ENCODE data around the gene NPEPPS. TPM values are rescaled to one million over a fixed set of nuclear protein-coding genes. Genes with fewer than 3 reads are reported as not detected.
A peak's percentile ranks its signal among the peaks of the same experiment; 100 is the strongest.
"Not testable (repeated sequence)": the region's sequence is repeated elsewhere in the genome, so short reads cannot be mapped to it uniquely, and the experiment has no call there.

The NPEPPS gene
- polyA plus RNA-seq, 6 donors from 2014 or later: 45.8 to 70.4 (median 50.6) TPM

DNA sequence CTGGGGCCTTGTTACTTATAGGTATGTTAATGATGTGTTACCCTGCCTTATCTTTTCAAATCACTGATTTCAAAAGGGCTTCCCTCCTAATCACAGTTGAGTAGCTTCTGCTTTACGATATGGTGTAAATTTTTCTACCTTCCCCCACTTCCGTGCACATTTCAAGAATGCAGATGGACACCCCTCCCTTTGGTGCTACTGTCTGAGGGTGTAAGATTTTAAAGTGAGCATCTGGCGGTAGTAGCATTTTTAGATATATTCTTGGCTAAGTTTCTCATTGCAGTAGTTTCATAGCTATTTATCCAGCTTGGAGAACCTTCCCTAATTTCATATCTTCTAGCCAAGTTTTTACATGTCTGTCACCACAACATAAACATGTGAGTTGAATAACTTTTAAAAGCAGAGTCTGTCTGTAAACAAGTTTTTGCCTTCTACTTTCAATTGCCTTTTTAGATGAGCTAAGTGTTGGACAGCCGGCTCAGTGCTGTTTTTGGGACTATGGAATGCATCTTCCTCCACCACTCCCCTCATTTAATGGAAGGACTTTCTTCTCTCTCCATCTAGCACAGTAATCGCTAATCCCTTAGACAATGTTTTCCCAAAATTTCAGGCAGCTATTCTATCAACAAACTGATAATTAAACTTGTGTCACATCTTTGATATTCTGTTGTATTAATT lies 55.6 kb downstream of the NPEPPS start:
- not testable (repeated sequence) for H3K36me3 Mint-ChIP-seq, H3K4me1 Mint-ChIP-seq

DNA sequence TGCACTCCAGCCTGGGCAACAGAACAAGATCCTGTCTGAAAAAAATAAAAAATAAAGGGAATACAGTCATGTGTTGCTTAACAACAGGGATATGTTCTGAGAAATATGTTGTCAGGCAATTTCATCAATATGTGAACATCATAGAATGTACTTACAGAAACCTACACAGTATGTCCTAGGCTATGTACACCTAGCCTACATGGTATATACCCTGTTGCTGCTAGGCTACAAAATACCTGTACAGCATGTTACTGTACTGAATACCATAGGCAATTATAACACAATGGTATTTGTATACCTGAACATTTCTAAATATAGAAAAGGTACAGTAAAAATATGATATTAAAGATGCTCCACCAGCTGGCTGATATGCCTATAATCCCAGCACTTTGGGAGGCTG lies 62.6 kb downstream of the NPEPPS start:
- H3K27ac Mint-ChIP-seq; ATAC-seq (ENCODE audit: low read depth in 2 of 2); H3K36me3 Mint-ChIP-seq; DNase-seq; H3K27me3 Mint-ChIP-seq; H3K4me1 Mint-ChIP-seq; H3K9me3 Mint-ChIP-seq; H3K4me3 Mint-ChIP-seq: not testable (repeated sequence)

More for the DNA sequence above, 55.6 kb downstream of the NPEPPS start:
- H3K27me3 Mint-ChIP-seq; H3K9me3 Mint-ChIP-seq; DNase-seq; H3K4me3 Mint-ChIP-seq; ATAC-seq (ENCODE audit: low read depth in 2 of 2): not testable (repeated sequence)
- H3K27ac Mint-ChIP-seq: peak overlapping the region in 1 of 6 donors; percentile 66

DNA sequence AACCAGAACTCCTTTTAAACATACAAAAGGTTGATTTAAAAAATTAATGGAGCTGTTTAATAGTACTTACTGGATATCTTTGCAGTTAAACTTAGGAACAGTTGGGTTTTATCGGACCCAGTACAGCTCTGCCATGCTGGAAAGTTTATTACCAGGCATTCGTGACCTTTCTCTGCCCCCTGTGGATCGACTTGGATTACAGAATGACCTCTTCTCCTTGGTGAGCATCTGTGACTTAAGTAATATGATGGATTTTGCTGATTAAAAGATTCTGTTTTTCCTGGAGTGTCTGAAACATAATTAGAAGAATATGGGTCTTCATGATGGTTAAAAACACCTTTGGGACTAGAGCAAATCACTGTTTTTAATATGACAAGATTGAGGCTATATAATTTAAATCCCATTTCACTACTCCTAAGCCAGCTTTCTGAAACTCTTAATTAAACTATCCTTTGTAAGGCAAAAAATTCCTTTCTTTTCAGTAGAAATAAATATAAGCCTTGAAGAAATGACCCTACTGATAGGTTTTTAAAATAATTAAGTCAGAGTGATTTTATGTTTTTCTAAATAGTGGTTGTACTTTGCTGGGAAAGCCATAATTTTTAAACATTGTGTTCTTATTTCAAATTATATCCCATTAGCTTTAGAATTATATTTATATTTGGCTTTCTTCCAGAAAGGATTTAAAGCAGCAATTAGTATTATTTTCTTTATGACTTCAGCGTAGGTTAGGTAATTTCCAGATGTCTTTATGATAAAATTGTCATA lies 73.1 kb downstream of the NPEPPS start:
- Mint-ChIP-seq H3K9me3 (no peaks in the 10 kb centered on the region), H3K4me3 (no peak overlapping the region), H3K36me3 (peaks cover 10 to 31% of the 10 kb centered on the region in 2 donors), H3K27me3 (no peaks in the 10 kb centered on the region), H3K4me1 (peaks cover 0 to 4% (median 0%) of the 10 kb centered on the region in 3 donors), H3K27ac (peak overlapping the region in 2 of 6 donors; percentile 2 to 53)
- ATAC-seq (ENCODE audit: low read depth in 2 of 2) (no peak), DNase-seq (no peak)

DNA sequence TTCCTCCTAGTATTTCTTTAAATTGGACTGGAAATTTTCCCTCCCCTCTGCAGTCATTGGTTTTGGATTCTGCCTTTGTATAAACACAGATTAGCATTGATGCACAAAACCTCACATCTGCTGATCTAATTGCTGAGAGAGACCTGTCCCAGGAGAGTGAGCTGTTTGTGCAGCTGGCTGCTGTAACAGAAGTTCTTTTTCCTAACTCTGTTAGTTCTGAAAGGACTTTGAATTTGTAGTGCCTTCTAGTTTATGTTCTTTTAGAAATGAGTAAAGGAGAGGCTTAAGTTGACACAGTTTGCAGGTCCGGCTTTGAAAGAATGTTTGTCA lies 73.7 kb downstream of the NPEPPS start:
- Mint-ChIP-seq H3K36me3 (peaks cover 10 to 32% of the 10 kb centered on the region in 2 donors), H3K27me3 (no peaks in the 10 kb centered on the region), H3K27ac (no peak overlapping the region), H3K4me1 (peaks cover 0 to 4% (median 0%) of the 10 kb centered on the region in 3 donors), H3K4me3 (no peak overlapping the region), H3K9me3 (no peaks in the 10 kb centered on the region)
- ATAC-seq (ENCODE audit: low read depth in 2 of 2) (no peak), DNase-seq (no peak)

DNA sequence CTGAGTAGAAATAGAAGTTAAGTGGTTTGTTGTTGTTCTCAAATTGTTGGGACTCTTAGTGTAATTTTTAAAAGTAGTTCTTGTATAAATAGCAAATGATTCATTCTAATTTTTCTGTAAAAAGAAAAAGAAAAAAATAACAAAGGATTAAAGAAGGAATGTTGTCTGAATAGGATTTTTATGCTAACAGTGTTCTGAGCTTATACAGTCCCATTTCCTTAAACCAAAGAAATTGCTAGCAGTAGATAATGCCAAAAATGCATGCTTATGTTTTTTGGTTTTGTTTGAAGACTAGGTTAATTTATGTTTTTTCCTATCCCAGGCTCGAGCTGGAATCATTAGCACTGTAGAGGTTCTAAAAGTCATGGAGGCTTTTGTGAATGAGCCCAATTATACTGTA lies 74.1 kb downstream of the NPEPPS start:
- peaks cover 0 to 4% (median 0%) of the 10 kb centered on the region in 3 donors for H3K4me1 Mint-ChIP-seq
- peaks cover 10 to 32% of the 10 kb centered on the region in 2 donors for H3K36me3 Mint-ChIP-seq
- no peaks in the 10 kb centered on the region for H3K9me3 Mint-ChIP-seq
- H3K4me3 Mint-ChIP-seq: no peak overlapping the region
- H3K27me3 Mint-ChIP-seq: no peaks in the 10 kb centered on the region
- DNase-seq: no peak
- no peak for ATAC-seq (ENCODE audit: low read depth in 2 of 2)
- peak overlapping the region in 2 of 6 donors; percentile 35 to 76 for H3K27ac Mint-ChIP-seq

DNA sequence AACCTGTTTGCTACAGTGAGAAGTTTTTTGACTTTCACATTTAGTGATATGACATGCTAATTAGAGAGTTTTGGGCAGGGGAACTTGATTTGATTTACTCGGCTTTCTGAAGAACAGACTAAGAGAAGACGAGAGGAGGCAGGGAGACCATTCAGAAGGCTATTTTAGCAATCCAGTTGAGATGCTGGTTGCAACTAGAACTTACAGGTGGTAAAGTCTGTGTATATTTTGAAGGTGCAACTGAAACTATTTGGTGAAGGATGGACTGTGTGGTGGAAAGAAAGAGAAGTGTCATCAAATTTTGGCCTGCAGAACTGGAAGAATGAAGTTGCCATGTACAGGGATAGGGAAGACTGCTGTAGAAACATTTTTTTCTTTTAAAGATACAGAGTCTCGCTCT lies 76.6 kb downstream of the NPEPPS start:
- Mint-ChIP-seq H3K9me3 (no peaks in the 10 kb centered on the region), H3K27ac (peak overlapping the region in 3 of 6 donors; percentile 32 to 46 (median 41)), H3K36me3 (peaks cover 10 to 26% of the 10 kb centered on the region in 2 donors), H3K4me1 (peaks cover 0 to 4% (median 2%) of the 10 kb centered on the region in 3 donors), H3K27me3 (no peaks in the 10 kb centered on the region), H3K4me3 (no peak overlapping the region)
- no peak for ATAC-seq (ENCODE audit: low read depth in 2 of 2)
- no peak for DNase-seq

DNA sequence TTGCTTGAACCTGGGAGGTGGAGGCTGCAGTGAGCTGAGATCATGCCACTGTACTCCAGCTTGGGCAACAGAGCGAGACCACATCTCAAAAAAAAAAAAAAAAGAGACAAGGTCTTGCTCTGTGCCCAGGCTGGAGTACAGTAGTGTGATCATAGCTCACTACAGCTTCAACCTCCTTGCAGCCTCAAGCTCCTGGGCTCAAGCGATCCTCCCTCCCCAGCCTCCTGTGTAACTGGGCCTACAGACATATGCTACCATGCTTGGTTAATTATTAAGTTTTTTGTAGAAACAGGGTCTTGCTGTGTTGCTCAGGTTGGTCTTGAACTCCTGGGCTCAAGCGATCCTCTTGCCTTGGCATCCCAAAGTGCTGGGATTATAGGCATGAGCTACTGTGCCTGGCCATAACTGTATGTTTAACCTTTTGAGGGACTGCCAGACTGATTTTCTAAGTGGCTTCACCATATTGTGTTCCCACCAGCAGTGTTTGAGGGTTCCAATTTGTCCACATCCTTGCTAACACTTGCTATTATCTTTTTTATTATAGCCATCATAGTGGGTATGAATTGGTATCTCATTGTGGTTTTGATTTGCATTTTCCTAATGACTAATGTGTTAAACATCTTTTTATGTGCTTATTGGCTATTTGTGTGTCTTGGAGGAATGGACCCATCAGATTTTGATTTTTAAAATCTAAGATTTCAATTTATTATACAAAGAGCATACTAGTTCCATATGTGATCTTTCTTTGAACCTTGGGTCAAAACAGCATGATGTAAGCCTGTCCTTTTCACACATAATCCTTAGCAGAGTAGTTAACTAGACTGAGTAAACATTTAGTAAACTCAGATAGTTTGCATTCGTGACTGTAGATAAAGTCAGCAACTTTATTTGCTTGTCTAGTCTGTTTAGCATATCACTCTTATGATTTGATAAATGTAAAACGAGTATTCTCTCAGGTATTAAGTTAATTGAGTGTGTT lies 80.8 kb downstream of the NPEPPS start:
- no peak overlapping the region for H3K4me3 Mint-ChIP-seq
- no peak overlapping the region for H3K27ac Mint-ChIP-seq
- no peak for DNase-seq
- H3K27me3 Mint-ChIP-seq: no peaks in the 10 kb centered on the region
- H3K9me3 Mint-ChIP-seq: no peaks in the 10 kb centered on the region
- H3K36me3 Mint-ChIP-seq: peaks cover 10 to 18% of the 10 kb centered on the region in 2 donors
- ATAC-seq (ENCODE audit: low read depth in 2 of 2): no peak
- H3K4me1 Mint-ChIP-seq: peaks cover 4 to 8% (median 4%) of the 10 kb centered on the region in 3 donors

DNA sequence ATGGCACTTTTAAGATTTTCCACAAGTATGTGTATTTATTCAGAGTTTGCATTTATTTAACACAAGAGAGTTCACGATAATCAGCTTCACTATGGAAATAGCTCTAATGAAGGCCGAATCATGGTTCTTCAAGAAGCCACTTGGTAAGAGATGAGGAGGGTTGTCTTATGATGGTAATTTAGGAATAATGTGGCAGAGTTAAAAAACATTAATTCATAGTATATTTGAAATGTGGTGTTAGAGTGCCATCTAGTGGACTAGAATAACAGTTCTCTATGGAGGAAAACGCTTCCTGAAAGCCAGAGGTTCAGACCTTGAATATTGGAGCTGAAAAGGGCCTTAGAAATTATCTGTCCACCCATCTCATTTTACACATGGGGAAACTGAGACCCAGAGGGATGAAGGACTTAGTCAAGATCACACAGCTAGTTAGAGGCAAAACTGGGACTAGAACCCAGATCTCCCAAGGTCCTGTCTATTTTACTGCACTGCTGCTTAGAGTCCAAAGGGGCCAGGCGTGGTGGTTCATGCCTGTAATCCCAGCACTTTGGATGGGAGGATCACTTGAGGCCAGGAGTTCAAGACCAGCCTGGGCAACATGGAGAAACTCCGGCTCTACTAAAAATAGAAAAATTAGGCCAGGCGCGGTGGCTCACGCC lies 85.0 kb downstream of the NPEPPS start:
- Mint-ChIP-seq H3K27me3 (no peaks in the 10 kb centered on the region), H3K4me1 (peaks cover 0 to 33% (median 4%) of the 10 kb centered on the region in 3 donors), H3K27ac (peak overlapping the region in 1 of 6 donors; percentile 8), H3K9me3 (no peaks in the 10 kb centered on the region), H3K4me3 (no peak overlapping the region), H3K36me3 (peaks cover 10 to 16% of the 10 kb centered on the region in 2 donors)
- ATAC-seq (ENCODE audit: low read depth in 2 of 2) (peak in 1 of 2 donors; percentile 49), DNase-seq (peak; percentile 43)

DNA sequence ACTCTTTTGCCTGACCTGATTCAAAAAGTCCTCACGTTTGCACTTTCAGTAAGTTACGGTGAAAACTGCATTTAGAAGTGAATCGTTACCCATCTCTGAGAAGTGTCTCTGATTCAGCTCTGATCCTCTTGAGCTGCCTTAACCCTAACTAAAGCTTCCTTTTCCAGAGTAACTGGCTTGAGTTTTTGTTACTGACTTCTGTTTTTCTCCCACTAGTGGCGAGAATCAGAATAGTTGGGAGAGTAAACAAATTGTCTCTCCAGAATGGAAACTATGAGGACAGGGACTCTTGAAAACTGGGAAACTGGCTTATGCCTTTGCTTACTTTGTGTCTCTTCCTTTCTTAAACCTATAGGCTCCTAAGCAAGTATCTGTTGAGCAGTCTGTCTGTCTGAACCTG lies 87.5 kb downstream of the NPEPPS start:
- Mint-ChIP-seq H3K27me3 (no peaks in the 10 kb centered on the region), H3K27ac (no peak overlapping the region), H3K36me3 (peaks cover 13 to 16% of the 10 kb centered on the region in 2 donors), H3K4me1 (peaks cover 0 to 41% (median 4%) of the 10 kb centered on the region in 3 donors), H3K4me3 (peak overlapping the region in 1 of 8 donors; percentile 90), H3K9me3 (no peaks in the 10 kb centered on the region)
- ATAC-seq (ENCODE audit: low read depth in 2 of 2) (no peak), DNase-seq (no peak)

DNA sequence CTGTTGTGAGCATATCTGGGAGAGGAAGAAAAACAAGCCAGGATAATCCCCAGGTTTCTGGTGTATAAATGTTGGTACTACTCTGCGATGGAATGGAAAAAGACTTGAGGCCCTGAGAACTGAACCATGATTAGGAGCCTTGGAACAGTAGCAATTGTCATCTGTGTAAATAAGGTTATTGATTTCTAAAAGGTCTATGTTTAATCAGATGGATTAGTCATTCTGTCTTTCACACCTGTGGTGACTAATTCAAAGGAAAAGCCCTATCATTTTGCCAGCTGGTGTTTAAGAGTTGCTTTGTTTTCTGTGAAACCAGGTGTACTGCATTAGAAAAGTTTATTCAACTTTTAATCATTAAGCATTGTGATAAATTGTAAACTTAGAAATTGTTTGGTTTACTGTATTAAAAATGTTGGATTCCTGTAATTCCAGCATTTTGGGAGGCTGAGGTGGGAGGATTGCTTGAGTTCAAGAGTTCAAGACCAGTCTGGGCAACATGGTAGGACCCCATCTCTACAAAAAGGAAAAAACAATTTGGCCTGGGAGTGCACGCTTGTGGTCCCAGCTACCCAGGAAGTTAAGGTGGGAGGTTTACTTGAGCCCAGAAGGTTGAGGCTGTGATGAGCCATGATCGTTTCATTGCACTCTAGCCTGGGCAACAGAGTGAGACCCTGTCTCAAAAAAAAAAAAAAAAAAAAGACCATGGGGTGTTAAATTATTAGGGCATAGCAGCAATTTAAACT lies 89.8 kb downstream of the NPEPPS start:
- DNase-seq: no peak
- no peak for ATAC-seq (ENCODE audit: low read depth in 2 of 2)
- H3K27ac Mint-ChIP-seq: peak overlapping the region in 2 of 6 donors; percentile 53 to 90
- H3K4me3 Mint-ChIP-seq: peak overlapping the region in 1 of 8 donors; percentile 90
- H3K9me3 Mint-ChIP-seq: no peaks in the 10 kb centered on the region
- H3K36me3 Mint-ChIP-seq: peaks cover 11 to 16% of the 10 kb centered on the region in 2 donors
- peaks cover 3 to 42% (median 4%) of the 10 kb centered on the region in 3 donors for H3K4me1 Mint-ChIP-seq
- H3K27me3 Mint-ChIP-seq: no peaks in the 10 kb centered on the region

DNA sequence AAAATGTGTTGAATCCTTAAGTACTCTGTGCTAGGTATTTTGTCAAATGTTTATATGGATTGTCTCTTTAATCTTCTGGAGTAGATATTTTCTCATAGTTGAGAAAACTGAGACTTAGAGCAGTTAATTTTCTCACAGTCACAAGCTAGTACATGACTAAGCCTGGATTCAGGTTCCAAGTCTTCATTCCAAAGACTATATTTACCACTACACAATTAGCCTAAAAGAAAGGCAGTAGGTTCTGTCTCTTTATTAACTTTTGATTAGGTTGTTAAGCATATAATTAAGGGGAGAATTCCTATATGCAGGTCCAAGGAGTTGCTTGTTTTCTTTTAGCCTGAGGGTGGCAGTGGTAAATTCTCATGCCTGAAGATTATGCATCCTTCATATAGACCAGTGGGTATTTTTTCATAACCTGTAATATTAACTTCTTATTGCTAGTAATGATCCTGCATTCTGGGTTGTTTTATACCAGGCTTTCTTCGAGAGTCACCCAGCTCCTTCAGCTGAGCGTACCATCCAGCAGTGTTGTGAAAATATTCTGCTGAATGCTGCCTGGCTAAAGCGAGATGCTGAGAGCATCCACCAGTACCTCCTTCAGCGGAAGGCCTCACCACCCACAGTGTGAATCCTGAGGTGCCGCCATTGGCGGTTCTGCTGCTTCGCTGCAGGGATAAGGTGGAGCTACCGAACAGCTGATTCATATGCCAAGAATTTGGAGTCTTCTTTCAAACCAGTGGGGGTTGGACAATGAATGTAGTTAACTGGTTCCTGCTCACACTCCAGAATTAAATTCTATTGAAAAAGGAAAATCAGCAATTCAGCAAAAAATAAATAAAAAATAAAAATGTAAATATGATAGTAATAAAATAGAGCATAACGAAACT lies 90.6 kb downstream of the NPEPPS start:
- H3K4me1 Mint-ChIP-seq: peaks cover 0 to 37% (median 3%) of the 10 kb centered on the region in 3 donors
- H3K36me3 Mint-ChIP-seq: peaks cover 7 to 16% of the 10 kb centered on the region in 2 donors
- peak overlapping the region in 1 of 8 donors; percentile 42 for H3K4me3 Mint-ChIP-seq
- ATAC-seq (ENCODE audit: low read depth in 2 of 2): no peak
- no peaks in the 10 kb centered on the region for H3K9me3 Mint-ChIP-seq
- no peak overlapping the region for H3K27ac Mint-ChIP-seq
- DNase-seq: no peak
- H3K27me3 Mint-ChIP-seq: no peaks in the 10 kb centered on the region

Measured in naive B cell (primary cell).